Mesodermal cell (in vitro differentiated cells): Measurements from ENCODE around the gene SLC35F4.

ENCODE experiments used
- H3K27ac ChIP-seq: 2 replicates; pipeline ENCODE4 v1.7.0; 2013; ENCODE audit warnings: mild to moderate bottlenecking, low read depth, low read length, moderate library complexity; ENCODE audit not compliant: severe bottlenecking
- H3K36me3 ChIP-seq: 2 replicates; pipeline ENCODE4 v1.7.1; 2013; ENCODE audit warnings: mild to moderate bottlenecking, low read length, moderate library complexity; ENCODE audit not compliant: control insufficient read depth, insufficient read depth
- H3K4me1 ChIP-seq: one replicate; pipeline ENCODE4 v1.7.1; 2013; ENCODE audit warnings: mild to moderate bottlenecking, low read length; ENCODE audit not compliant: insufficient read depth, control insufficient read depth, poor library complexity, severe bottlenecking
- H3K4me3 ChIP-seq: 2 replicates; pipeline ENCODE4 v1.7.0; 2013; ENCODE audit warnings: low read length, control low read depth, mild to moderate bottlenecking; ENCODE audit not compliant: insufficient read depth, poor library complexity, severe bottlenecking; ENCODE audit errors: extremely low read depth
- H3K9me3 ChIP-seq: 2 replicates; pipeline ENCODE4 v1.7.1; 2013; ENCODE audit warnings: mild to moderate bottlenecking, low read length, moderate library complexity; ENCODE audit not compliant: control insufficient read depth
- WGBS, 2 experiments: methylation state at CpG; one replicate each; pipeline ENCODE4 v1.1.5; 2013; ENCODE audit warnings: missing lambda C conversion rate in 2 of 2; ENCODE audit not compliant: insufficient coverage in 2 of 2; 5-methylcytosine and 5-hydroxymethylcytosine counted together

SLC35F4 gene

GRCh38 chr14:57692671-57693070 is 173.2 kb downstream of the SLC35F4 start:
- H3K4me3 ChIP-seq: no peak overlapping the region
- H3K36me3 ChIP-seq: no peaks in the 10 kb centered on the region
- no peaks in the 10 kb centered on the region for H3K4me1 ChIP-seq
- H3K27ac ChIP-seq: no peak overlapping the region
- no peaks in the 10 kb centered on the region for H3K9me3 ChIP-seq

GRCh38 chr14:57687416-57687815 is 178.5 kb downstream of the SLC35F4 start:
- 81 to 90% methylated on average over 1 of the region's 1 CpG for whole genome bisulfite sequencing, 2 experiments

GRCh38 chr14:57686304-57686703 is 179.6 kb downstream of the SLC35F4 start:
- H3K27ac ChIP-seq: no peak overlapping the region
- H3K9me3 ChIP-seq: no peaks in the 10 kb centered on the region
- H3K4me1 ChIP-seq: no peaks in the 10 kb centered on the region
- WGBS, 2 experiments: 76 to 85% methylated on average over 2 to 3 of the region's 4 CpGs
- no peaks in the 10 kb centered on the region for H3K36me3 ChIP-seq
- H3K4me3 ChIP-seq: no peak overlapping the region

More at GRCh38 chr14:57687416-57687815, 178.5 kb downstream of the SLC35F4 start:
- H3K36me3 ChIP-seq: no peaks in the 10 kb centered on the region
- no peak overlapping the region for H3K4me3 ChIP-seq
- no peaks in the 10 kb centered on the region for H3K9me3 ChIP-seq
- H3K4me1 ChIP-seq: no peaks in the 10 kb centered on the region
- no peak overlapping the region for H3K27ac ChIP-seq

- WGBS, 2 experiments: 100% methylated on average over 2 of the region's 3 CpGs; no CpG with 5 or more reads in 1 of the 2 experiments
- H3K27ac ChIP-seq: no peak overlapping the region
Observed at GRCh38 chr14:57671021-57671420, 194.9 kb downstream of the SLC35F4 start.

GRCh38 chr14:57660208-57660607 is 205.7 kb downstream of the SLC35F4 start:
- H3K36me3 ChIP-seq: no peaks in the 10 kb centered on the region
- 80 to 100% methylated on average over 1 to 2 of the region's 2 CpGs for WGBS, 2 experiments
- H3K9me3 ChIP-seq: peaks cover 6% of the 10 kb centered on the region
- no peaks in the 10 kb centered on the region for H3K4me1 ChIP-seq
- H3K4me3 ChIP-seq: no peak overlapping the region
- H3K27ac ChIP-seq: no peak overlapping the region

More at GRCh38 chr14:57671021-57671420, 194.9 kb downstream of the SLC35F4 start:
- H3K4me3 ChIP-seq: no peak overlapping the region
- H3K36me3 ChIP-seq: no peaks in the 10 kb centered on the region
- peaks cover 1% of the 10 kb centered on the region for H3K9me3 ChIP-seq
- no peaks in the 10 kb centered on the region for H3K4me1 ChIP-seq

- WGBS, 2 experiments: no CpG with 5 or more reads among the region's 1 CpG
- no peaks in the 10 kb centered on the region for H3K4me1 ChIP-seq
- no peak overlapping the region for H3K4me3 ChIP-seq
- peaks cover 6% of the 10 kb centered on the region for H3K9me3 ChIP-seq
- H3K36me3 ChIP-seq: no peaks in the 10 kb centered on the region
- H3K27ac ChIP-seq: no peak overlapping the region
Observed at GRCh38 chr14:57659052-57659451, 206.8 kb downstream of the SLC35F4 start.

DNA sequence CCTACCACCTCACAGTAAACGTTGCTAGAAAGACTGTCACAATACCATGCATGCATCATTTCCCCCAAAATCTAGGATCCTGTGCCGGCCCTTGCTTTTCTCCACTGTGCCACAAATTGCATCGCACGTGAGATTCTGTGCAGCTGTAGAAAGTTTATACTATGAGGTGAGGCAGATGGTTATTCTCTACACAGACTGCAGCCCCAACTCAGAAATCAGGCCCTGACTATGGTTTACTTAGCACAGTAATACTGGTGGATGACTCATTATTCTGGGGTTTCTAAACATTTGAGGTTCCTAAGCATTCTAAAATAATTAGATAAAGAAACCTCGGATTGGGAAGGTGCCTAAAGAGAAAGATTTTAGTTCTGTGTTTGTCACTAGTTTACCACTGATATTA is 208.4 kb downstream of the SLC35F4 start:
- no peaks in the 10 kb centered on the region for H3K9me3 ChIP-seq
- H3K4me1 ChIP-seq: no peaks in the 10 kb centered on the region
- H3K36me3 ChIP-seq: no peaks in the 10 kb centered on the region
- H3K4me3 ChIP-seq: no peak overlapping the region
- no peak overlapping the region for H3K27ac ChIP-seq
- 75% methylated on average over 2 of the region's 5 CpGs; no CpG with 5 or more reads in 1 of the 2 experiments for WGBS, 2 experiments

- H3K4me1 ChIP-seq: no peaks in the 10 kb centered on the region
- H3K36me3 ChIP-seq: no peaks in the 10 kb centered on the region
- H3K9me3 ChIP-seq: no peaks in the 10 kb centered on the region
- H3K4me3 ChIP-seq: no peak overlapping the region
- WGBS, 2 experiments: 93 to 95% methylated on average over 2 of the region's 3 CpGs
- H3K27ac ChIP-seq: no peak overlapping the region
Observed at GRCh38 chr14:57656853-57657252, 209.0 kb downstream of the SLC35F4 start.

DNA sequence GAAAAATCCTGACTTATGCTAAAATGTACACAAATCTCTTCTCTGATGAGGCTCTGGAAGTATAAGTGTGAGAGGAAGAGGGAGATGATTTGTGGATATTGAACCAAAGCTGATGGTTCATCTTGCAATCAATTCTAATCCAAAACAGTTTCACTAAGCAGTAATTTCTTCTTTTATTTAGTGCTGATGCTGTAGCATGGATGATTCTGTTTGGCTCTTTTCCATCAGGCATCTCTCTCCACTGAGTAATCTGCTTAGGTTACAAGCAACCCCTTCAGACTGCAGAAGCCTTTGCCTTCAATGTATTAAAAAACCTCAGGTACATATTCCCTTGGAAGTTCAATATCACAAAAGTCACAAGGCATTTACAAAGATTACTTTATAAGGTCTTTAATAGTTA is 213.1 kb downstream of the SLC35F4 start:
- Histone ChIP-seq H3K9me3 (no peaks in the 10 kb centered on the region), H3K4me3 (no peak overlapping the region), H3K36me3 (no peaks in the 10 kb centered on the region), H3K4me1 (peaks cover 4% of the 10 kb centered on the region), H3K27ac (no peak overlapping the region)

DNA sequence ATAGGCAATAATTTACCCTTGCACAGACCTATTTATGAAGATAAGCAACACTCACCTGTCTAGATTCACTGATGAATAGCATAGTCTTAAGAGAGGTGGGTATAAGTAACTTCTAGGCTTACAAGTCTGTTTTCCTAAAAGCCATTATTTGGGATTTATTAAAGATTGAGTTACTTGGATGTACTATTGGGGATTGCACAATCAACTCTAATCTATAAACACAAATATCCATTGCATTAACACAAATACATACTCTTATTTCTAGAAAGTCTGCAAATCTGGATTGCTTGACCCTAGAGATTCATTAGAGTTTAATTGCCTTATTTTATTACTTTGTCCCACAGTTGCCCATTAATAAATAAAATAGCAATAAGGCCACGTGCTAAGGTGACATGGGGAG is 224.1 kb downstream of the SLC35F4 start:
- no CpG with 5 or more reads among the region's 1 CpG for WGBS, 2 experiments

DNA sequence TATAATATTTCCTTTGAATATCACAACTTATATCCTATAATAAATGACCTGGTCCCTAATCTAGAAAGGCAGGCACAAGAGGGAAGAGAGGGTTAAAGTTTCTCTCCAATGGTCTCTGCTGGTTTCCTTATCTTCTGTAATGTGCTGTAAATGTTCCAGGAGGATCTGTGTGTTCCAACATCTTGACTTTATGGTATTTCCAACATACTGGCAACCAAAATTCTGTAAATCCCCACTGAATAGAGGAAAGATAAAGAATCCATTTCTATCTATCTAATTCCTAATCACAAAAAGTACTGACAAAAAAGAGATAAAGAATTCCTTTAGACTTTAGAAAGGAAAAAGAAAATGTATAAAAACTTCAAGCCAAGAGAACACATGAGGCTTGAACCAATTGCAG is 225.9 kb downstream of the SLC35F4 start:
- no peak overlapping the region for H3K27ac ChIP-seq
- H3K36me3 ChIP-seq: no peaks in the 10 kb centered on the region
- no peak overlapping the region for H3K4me3 ChIP-seq
- no peaks in the 10 kb centered on the region for H3K4me1 ChIP-seq
- H3K9me3 ChIP-seq: no peaks in the 10 kb centered on the region

More for the DNA sequence above, 224.1 kb downstream of the SLC35F4 start:
- Histone ChIP-seq H3K9me3 (no peaks in the 10 kb centered on the region), H3K36me3 (no peaks in the 10 kb centered on the region), H3K4me1 (no peaks in the 10 kb centered on the region), H3K4me3 (no peak overlapping the region), H3K27ac (no peak overlapping the region)

- no peaks in the 10 kb centered on the region for H3K9me3 ChIP-seq
- no peak overlapping the region for H3K27ac ChIP-seq
- WGBS, 2 experiments: 87 to 100% methylated on average over 1 to 3 of the region's 4 CpGs
- no peak overlapping the region for H3K4me3 ChIP-seq
- no peaks in the 10 kb centered on the region for H3K4me1 ChIP-seq
- no peaks in the 10 kb centered on the region for H3K36me3 ChIP-seq
Observed at GRCh38 chr14:57637901-57638300, 228.0 kb downstream of the SLC35F4 start.
